Hepatic stellate cell (primary cell): ENCODE measurements around the gene SOX11.
"Not testable (repeated sequence)": the region's sequence is repeated elsewhere in the genome, so short reads cannot be mapped to it uniquely, and the experiment has no call there.

ENCODE experiments used
- DNase-seq: peaks from one replicate; pipeline ENCODE4 v3.0.0; 2011; ENCODE audit warnings: low spot score

Gene SOX11

GRCh38 chr2:5691985-5692529 is at the start of gene SOX11:
SOX11 (plus strand) TSS chr2:5692384; CDS start chr2:5692722, 338 bp downstream.
- DNase-seq, result peak; percentile 43

- DNase-seq, result not testable (repeated sequence)
Measured at GRCh38 chr2:5652734-5653133, 39.5 kb upstream of the SOX11 start.

- DNase-seq, result not testable (repeated sequence)
Measured at GRCh38 chr2:5653756-5654155, 38.4 kb upstream of the SOX11 start.

- DNase-seq, result no peak
Measured at GRCh38 chr2:5657231-5657630, 35.0 kb upstream of the SOX11 start.

GRCh38 chr2:5660591-5660990 is 31.6 kb upstream of the SOX11 start:
- no peak for DNase-seq

- no peak for DNase-seq
Measured at GRCh38 chr2:5661362-5661761, 30.8 kb upstream of the SOX11 start.

- DNase-seq, result no peak
Measured at GRCh38 chr2:5664278-5664681, 27.9 kb upstream of the SOX11 start.

GRCh38 chr2:5665066-5665465 is 27.1 kb upstream of the SOX11 start:
- DNase-seq, result no peak

GRCh38 chr2:5666798-5667197 is 25.4 kb upstream of the SOX11 start:
- no peak for DNase-seq

GRCh38 chr2:5667655-5668054 is 24.5 kb upstream of the SOX11 start:
- not testable (repeated sequence) for DNase-seq

- DNase-seq, result no peak
Measured at GRCh38 chr2:5668682-5669250, 23.4 kb upstream of the SOX11 start.

GRCh38 chr2:5672749-5673144 is 19.4 kb upstream of the SOX11 start:
- DNase-seq, result no peak

GRCh38 chr2:5673145-5674025 is 18.8 kb upstream of the SOX11 start:
- no peak for DNase-seq

- no peak for DNase-seq
Measured at GRCh38 chr2:5674026-5674340, 18.2 kb upstream of the SOX11 start.

- DNase-seq, result no peak
Measured at GRCh38 chr2:5677133-5677532, 15.1 kb upstream of the SOX11 start.

GRCh38 chr2:5683471-5683870 is 8.7 kb upstream of the SOX11 start:
- no peak for DNase-seq

- DNase-seq, result no peak
Measured at GRCh38 chr2:5685225-5685624, 7.0 kb upstream of the SOX11 start.

- DNase-seq, result no peak
Measured at GRCh38 chr2:5686068-5686467, 6.1 kb upstream of the SOX11 start.

GRCh38 chr2:5686536-5686935 is 5.6 kb upstream of the SOX11 start:
- DNase-seq, result no peak

- no peak for DNase-seq
Measured at GRCh38 chr2:5689750-5690149, 2.4 kb upstream of the SOX11 start.

- no peak for DNase-seq
Measured at GRCh38 chr2:5690286-5690685, 1.9 kb upstream of the SOX11 start.

- no peak for DNase-seq
Measured at GRCh38 chr2:5690718-5691220, 1.4 kb upstream of the SOX11 start.

- DNase-seq, result no peak
Measured at GRCh38 chr2:5691221-5691984, 781 bp upstream of the SOX11 start.
